DMS114 treated with DMSO at 0.1 percent for 48 hours (cell line): ENCODE measurements around the gene TAF5L.

ENCODE experiments used
- DNase-seq: peaks from one replicate; lab custom pipeline; 2025; ENCODE audit not compliant: unreplicated experiment; lab: John Stamatoyannopoulos, UW

The TAF5L gene

GRCh38 chr1:229625915-229626831, at the start of gene TAF5L, which contains the start of gene URB2:
TAF5L (minus strand) TSS chr1:229626122; CDS start chr1:229614482, 11,640 bp downstream.
URB2 (plus strand) TSS chr1:229626247; CDS start chr1:229627634, 1,387 bp downstream.
- DNase-seq: peak; percentile 71

GRCh38 chr1:229675396-229675795, 49.5 kb upstream of the TAF5L start:
- no peak for DNase-seq

- DNase-seq: no peak
These were observed 48.1 kb upstream of the TAF5L start for GRCh38 chr1:229674042-229674441.

- no peak for DNase-seq
These were observed 46.3 kb upstream of the TAF5L start for GRCh38 chr1:229672246-229672645.

GRCh38 chr1:229671310-229671709, 45.4 kb upstream of the TAF5L start:
- DNase-seq: no peak

GRCh38 chr1:229669333-229669732, 43.4 kb upstream of the TAF5L start:
- no peak for DNase-seq

GRCh38 chr1:229666585-229666984, 40.7 kb upstream of the TAF5L start:
- no peak for DNase-seq

- no peak for DNase-seq
These were observed 40.1 kb upstream of the TAF5L start for GRCh38 chr1:229665912-229666558.

- DNase-seq: no peak
These were observed 38.3 kb upstream of the TAF5L start for GRCh38 chr1:229664133-229664689.

- DNase-seq: no peak
These were observed 36.0 kb upstream of the TAF5L start for GRCh38 chr1:229661897-229662296.

GRCh38 chr1:229661022-229661877, 35.3 kb upstream of the TAF5L start:
- DNase-seq: no peak

GRCh38 chr1:229657993-229658755, 32.3 kb upstream of the TAF5L start:
- DNase-seq: no peak

- DNase-seq: no peak
These were observed 29.9 kb upstream of the TAF5L start for GRCh38 chr1:229655781-229656180.

- DNase-seq: no peak
These were observed 27.5 kb upstream of the TAF5L start for GRCh38 chr1:229653420-229653819.

- no peak for DNase-seq
These were observed 25.6 kb upstream of the TAF5L start for GRCh38 chr1:229651546-229651945.

GRCh38 chr1:229650045-229650444, 24.1 kb upstream of the TAF5L start:
- no peak for DNase-seq

- DNase-seq: no peak
These were observed 22.5 kb upstream of the TAF5L start for GRCh38 chr1:229648406-229648805.

GRCh38 chr1:229645324-229645993, 19.5 kb upstream of the TAF5L start:
- no peak for DNase-seq

- DNase-seq: no peak
These were observed 18.2 kb upstream of the TAF5L start for GRCh38 chr1:229643996-229644745.
